Epithelial cell of proximal tubule (primary cell): ENCODE measurements around the gene CPNE6. TPM values are rescaled to one million over a fixed set of nuclear protein-coding genes. Genes with fewer than 3 reads are reported as not detected.

ENCODE experiments used
- DNase-seq: peaks from one replicate; pipeline ENCODE4 v3.0.0-alpha.2; 2011; ENCODE audit warnings: low read depth
- H3K4me3 ChIP-seq: 2 replicates; pipeline ENCODE4 v1.5.1; 2011; ENCODE audit warnings: low read depth, mild to moderate bottlenecking, low read length
- total RNA-seq: library from RNA; depleted of rRNA; stranded (reverse); fragments of >200 nt; gene quantifications from 2 replicates; pipeline ENCODE4 v1.2.3, GENCODE V29; 2015
- TF ChIP-seq, protein P1 (sequence below): conservative IDR thresholded peaks from 2 replicates; pipeline ENCODE4 v1.5.1; 2012; ENCODE audit warnings: low read depth, mild to moderate bottlenecking, low read length

The CPNE6 gene
- total RNA-seq, 1 donor from 2014 or later = not detected

DNA sequence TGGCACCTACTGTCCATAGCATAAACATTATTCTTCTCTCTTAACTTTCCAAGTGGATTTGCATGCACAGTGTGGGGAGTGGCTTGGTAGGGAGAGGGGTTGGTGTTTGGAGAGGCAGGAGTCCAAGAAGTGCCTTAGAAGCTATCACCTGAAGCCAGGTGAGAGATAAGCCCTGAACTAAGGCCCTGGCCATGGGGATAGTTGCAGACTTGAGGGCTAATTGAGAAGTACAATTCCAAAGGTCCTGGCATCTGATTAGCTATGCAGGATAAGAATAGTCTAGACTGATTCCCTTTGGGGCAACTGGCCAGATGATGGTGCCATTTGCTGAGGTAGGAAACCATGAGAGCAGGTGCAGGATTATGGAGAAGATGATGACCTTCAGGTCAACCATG lies 20.7 kb downstream of the CPNE6 start:
- TF ChIP-seq, protein P1, sequence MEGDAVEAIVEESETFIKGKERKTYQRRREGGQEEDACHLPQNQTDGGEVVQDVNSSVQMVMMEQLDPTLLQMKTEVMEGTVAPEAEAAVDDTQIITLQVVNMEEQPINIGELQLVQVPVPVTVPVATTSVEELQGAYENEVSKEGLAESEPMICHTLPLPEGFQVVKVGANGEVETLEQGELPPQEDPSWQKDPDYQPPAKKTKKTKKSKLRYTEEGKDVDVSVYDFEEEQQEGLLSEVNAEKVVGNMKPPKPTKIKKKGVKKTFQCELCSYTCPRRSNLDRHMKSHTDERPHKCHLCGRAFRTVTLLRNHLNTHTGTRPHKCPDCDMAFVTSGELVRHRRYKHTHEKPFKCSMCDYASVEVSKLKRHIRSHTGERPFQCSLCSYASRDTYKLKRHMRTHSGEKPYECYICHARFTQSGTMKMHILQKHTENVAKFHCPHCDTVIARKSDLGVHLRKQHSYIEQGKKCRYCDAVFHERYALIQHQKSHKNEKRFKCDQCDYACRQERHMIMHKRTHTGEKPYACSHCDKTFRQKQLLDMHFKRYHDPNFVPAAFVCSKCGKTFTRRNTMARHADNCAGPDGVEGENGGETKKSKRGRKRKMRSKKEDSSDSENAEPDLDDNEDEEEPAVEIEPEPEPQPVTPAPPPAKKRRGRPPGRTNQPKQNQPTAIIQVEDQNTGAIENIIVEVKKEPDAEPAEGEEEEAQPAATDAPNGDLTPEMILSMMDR = no peak
- DNase-seq = no peak
- H3K4me3 ChIP-seq = no peak overlapping the region

DNA sequence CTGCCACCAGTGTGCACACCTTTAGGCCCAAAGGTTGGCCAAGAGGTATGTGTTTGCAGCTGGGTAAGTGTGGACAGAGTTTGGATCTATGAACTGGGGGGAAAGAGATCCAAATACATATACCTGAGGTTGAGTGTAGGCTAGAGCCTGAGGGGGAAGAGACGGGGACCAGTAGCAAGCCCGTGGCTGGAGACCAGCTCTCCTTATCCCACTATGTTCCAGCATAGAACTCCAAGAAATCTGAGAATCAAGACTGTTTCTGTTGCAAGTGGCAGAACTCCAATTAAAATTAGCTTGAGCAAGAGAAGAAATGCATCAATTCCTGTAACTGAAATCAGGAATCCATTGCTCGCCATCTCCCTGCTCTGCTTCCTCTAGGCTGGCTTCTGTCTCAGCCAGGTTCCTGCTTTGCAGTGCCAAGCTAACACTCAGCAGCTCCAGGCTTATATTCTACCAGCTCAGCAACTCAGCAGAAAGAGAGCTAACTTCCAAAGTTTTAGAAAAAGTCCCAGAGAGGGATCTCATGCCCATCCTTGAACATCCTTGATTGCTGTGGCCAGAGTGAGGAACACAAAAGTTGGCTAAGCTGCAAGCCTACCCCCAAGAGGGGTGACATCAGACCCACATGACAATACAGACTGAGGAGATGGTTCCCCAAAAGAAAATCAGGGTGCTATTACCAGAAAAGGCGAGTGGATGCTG lies 21.3 kb downstream of the CPNE6 start:
- no peak overlapping the region for H3K4me3 ChIP-seq
- no peak for DNase-seq
- TF ChIP-seq, protein P1 = no peak

DNA sequence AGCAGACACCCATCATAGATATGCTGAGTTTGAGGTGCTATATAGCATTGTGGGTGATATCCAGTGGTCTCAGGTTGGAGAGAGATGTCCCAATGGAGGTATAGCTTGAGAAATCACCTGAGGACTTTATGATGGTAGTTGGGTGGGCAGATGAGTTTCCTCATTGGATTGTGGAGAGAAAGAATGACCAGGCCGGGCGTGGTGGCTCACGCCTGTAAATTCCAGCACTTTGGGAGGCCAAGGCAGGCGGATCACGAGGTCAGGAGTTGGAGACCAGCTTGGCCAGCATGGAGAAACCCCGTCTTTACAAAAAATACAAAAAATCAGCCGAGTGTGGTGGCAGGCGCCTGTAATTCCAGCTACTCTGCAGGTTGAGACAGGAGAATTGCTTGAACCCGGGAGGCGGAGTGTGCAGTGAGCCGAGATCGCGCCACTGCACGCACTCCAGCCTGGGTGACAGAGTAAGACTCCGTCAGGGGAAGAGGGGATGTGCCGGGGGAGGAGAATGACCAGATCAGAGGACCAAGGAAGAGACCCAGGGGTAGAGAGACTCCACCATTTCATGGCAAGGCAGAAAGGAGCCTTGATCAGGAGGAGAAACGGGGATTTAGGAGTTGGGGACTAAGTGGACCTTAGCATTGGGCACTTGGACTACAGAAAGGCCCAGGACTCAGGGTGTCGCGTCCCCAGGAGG lies 22.0 kb downstream of the CPNE6 start:
- DNase-seq = no peak
- TF ChIP-seq, protein P1 = no peak

DNA sequence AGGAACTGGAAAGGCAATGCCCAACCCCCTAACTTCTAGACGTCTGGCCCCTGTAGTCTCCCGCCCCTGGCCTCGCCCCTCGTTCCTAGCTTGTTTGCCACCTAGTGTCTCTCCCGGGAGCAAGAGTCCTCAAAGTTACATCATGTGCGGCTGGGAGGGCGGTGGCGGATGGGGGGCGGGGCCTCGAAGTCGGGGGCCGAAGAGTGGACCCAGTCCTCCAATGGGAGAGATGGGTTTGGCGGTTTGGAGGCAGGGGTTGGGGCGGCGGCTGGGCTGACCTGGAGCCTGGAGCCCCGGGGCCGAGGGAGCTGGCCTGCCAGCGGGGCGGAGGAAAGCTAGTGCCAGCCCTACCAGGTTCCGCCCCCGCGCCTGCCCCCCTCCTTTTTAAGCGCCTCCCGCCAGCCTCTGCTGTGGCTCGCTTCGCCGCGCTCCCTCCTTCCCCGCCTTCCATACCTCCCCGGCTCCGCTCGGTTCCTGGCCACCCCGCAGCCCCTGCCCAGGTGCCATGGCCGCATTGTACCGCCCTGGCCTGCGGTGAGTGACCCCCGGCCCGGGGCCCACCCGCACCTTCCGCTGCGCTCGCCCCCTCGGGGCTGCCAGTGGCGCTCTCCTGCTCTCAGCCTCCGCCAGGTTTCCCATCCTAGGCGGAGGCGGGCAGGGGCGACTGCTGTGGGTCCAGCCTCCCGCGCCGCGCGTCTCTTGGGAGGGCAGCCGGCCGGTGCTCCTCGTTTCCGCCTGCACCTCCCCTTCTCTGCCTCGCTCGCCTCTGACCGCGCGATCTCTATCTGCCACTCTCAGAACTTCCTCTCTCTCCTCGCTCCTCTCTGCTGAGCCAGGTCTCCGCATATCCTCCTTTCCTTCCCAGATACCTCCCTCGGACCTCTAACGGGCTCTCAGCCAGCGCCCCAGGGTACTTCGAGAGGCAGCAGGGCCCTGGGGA lies 22.8 kb downstream of the CPNE6 start, which contains the start of gene PCK2:
Gene PCK2, plus strand, starts transcription at position 411 of the 940 bp plus-strand sequence. Its CDS starts 95 bp downstream, at position 506.
- DNase-seq = no peak
- TF ChIP-seq, protein P1 = peak; percentile 24
- peak within 1 kb of the TSS; percentile 94 for H3K4me3 ChIP-seq

More for the DNA sequence above, 22.0 kb downstream of the CPNE6 start:
- H3K4me3 ChIP-seq = peak overlapping the region; percentile 94

DNA sequence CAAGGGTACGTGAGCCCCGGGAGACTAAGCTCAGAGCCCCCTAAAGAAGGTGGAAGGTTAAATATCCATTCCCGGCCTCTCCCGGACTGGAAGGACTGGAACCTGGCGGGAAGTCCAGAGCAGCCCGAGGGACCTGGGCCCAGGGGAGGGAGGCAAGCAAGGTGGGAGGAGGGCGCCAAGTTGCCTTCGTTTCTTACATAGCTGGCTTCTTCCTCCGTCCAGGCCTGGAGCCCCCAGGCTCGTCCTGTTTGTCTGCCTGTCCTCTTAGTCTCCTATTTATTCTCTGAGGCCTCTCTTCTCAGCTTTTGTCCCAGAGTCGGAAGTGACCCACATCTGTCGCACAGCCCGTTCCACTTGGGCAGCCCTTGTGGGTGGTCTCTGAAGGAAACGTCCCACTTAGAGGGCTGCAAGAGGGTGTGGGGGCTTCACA lies 23.5 kb downstream of the CPNE6 start:
- H3K4me3 ChIP-seq = peak overlapping the region; percentile 94
- TF ChIP-seq, protein P1 = no peak
- DNase-seq = no peak

- TF ChIP-seq, protein P1 = no peak
- no peak for DNase-seq
- peak overlapping the region; percentile 94 for H3K4me3 ChIP-seq
Measured at GRCh38 chr14:24095271-24096068, 24.1 kb downstream of the CPNE6 start.
